Mesothelial cell of epicardium (in vitro differentiated cells): ENCODE measurements around the gene VEGFC. TPM values are rescaled to one million over a fixed set of nuclear protein-coding genes. Genes with fewer than 3 reads are reported as not detected.

Source experiments
- DNase-seq, 2 experiments: peaks; one replicate each; pipeline ENCODE4 v3.0.0; 2021; ENCODE audit warnings: low spot score in 2 of 2; ENCODE audit not compliant: unreplicated experiment in 2 of 2
- H3K27ac Mint-ChIP-seq: 2 replicates; pipeline ENCODE4 v1.8.0; 2021; ENCODE audit warnings: mixed read lengths
- H3K27me3 Mint-ChIP-seq: 2 replicates; pipeline ENCODE4 v1.8.0; 2021; ENCODE audit warnings: low read depth, mixed read lengths
- H3K36me3 Mint-ChIP-seq: 2 replicates; pipeline ENCODE4 v1.8.0; 2021; ENCODE audit warnings: mixed read lengths
- H3K4me1 Mint-ChIP-seq: 2 replicates; pipeline ENCODE4 v1.8.0; 2021; ENCODE audit warnings: mixed read lengths
- H3K4me3 Mint-ChIP-seq: 2 replicates; pipeline ENCODE4 v1.8.0; 2021; ENCODE audit warnings: mild to moderate bottlenecking, moderate library complexity, mixed read lengths
- H3K9me3 Mint-ChIP-seq: 2 replicates; pipeline ENCODE4 v1.8.0; 2021; ENCODE audit warnings: mixed read lengths
- CTCF ChIP-seq: fragments of 200-600 bp; sonication (generic); IDR thresholded peaks from one replicate; pipeline ENCODE4 v1.5.0; 2021; ENCODE audit warnings: antibody characterized with exemption; ENCODE audit not compliant: unreplicated experiment
- total RNA-seq: library from RNA; stranded (reverse); gene quantifications from 3 replicates; pipeline ENCODE4 v1.2.1, GENCODE V29; 2021

Gene VEGFC
- total RNA-seq, 1 donor from 2014 or later: 2.4 TPM

DNA sequence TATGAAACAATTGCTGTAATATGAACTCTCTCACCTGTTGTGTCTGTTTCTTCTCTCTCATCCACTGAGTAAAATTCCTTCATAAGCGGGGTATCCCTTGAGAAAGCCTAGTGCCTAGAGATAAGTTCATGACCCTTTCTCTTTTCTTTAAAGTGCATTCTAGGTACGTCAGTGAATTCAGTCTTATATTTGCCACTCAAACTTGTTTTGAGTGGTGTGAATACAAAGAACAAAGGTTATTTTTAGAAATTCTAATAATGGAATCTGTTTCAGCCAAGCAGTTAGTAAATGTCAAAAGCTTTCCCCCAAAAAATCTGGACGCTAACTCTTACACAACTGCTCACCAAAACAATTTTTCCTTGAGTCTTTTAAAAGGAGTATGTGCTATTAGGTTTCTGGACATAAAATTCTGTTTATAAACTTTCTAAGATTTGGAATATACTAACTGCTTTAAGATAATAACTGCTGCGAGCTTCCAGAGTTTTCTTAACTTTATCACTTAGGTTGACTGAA is 112.0 kb downstream of the VEGFC start:
- H3K4me3 Mint-ChIP-seq: no peak overlapping the region
- H3K4me1 Mint-ChIP-seq: no peaks in the 10 kb centered on the region
- no peaks in the 10 kb centered on the region for H3K27me3 Mint-ChIP-seq
- H3K36me3 Mint-ChIP-seq: no peaks in the 10 kb centered on the region
- TF ChIP-seq CTCF: no peak
- H3K27ac Mint-ChIP-seq: no peak overlapping the region
- no peak for DNase-seq
- H3K9me3 Mint-ChIP-seq: peaks cover 5% of the 10 kb centered on the region

GRCh38 chr4:176676901-176677300 is 115.8 kb downstream of the VEGFC start:
- no peak for DNase-seq
- Mint-ChIP-seq H3K36me3 (no peaks in the 10 kb centered on the region), H3K27me3 (no peaks in the 10 kb centered on the region), H3K4me3 (no peak overlapping the region), H3K9me3 (peaks cover 5% of the 10 kb centered on the region), H3K27ac (no peak overlapping the region), H3K4me1 (peaks cover 2% of the 10 kb centered on the region)
- TF ChIP-seq CTCF: no peak

DNA sequence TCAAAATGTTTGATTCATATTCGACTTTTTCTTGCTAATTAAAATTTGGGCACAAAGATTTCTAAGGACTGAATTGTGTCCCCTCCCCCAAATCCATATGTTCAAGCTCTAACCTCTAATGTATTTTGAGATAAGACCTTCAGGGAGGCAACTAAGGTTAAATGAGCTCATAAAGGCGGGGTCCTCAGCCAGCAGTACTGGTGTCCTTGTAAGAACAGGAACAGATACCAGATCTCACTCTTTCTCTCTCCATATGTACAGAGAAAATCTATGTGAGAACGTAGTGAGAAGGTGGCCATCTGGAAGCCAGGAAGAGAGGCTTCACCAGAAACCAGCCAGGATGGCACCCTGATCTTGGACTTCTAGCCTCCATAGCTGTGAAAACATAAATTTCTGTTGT is 116.9 kb downstream of the VEGFC start:
- H3K4me1 Mint-ChIP-seq: peaks cover 2% of the 10 kb centered on the region
- no peak for TF ChIP-seq CTCF
- no peaks in the 10 kb centered on the region for H3K36me3 Mint-ChIP-seq
- H3K27me3 Mint-ChIP-seq: no peaks in the 10 kb centered on the region
- H3K9me3 Mint-ChIP-seq: peaks cover 5% of the 10 kb centered on the region
- DNase-seq: no peak
- no peak overlapping the region for H3K27ac Mint-ChIP-seq
- no peak overlapping the region for H3K4me3 Mint-ChIP-seq

- no peak overlapping the region for H3K27ac Mint-ChIP-seq
- no peaks in the 10 kb centered on the region for H3K36me3 Mint-ChIP-seq
- H3K9me3 Mint-ChIP-seq: no peaks in the 10 kb centered on the region
- TF ChIP-seq CTCF: no peak
- H3K4me1 Mint-ChIP-seq: peaks cover 2% of the 10 kb centered on the region
- H3K27me3 Mint-ChIP-seq: no peaks in the 10 kb centered on the region
- no peak overlapping the region for H3K4me3 Mint-ChIP-seq
- no peak for DNase-seq
Measured at GRCh38 chr4:176671532-176671931, 121.2 kb downstream of the VEGFC start.

DNA sequence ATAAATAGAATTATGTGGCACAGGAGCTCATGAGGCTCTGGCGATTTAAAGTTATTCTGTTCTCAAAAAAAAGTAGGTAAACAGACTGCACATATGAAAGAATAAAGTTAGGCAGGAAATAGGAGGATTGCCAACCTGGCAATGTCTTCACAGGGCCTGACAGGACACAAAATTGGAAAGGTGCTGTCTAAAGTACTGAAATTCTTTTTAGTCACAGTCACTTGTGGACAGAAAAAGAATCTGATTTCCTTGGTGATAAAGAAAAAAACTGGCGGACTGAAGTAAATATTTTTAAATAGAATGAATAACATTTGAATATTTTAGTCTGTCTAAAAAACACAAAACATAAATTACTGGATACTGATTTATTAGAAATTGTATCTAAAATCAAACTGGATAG is 124.4 kb downstream of the VEGFC start:
- H3K9me3 Mint-ChIP-seq: no peaks in the 10 kb centered on the region
- no peak overlapping the region for H3K27ac Mint-ChIP-seq
- no peak for DNase-seq
- H3K36me3 Mint-ChIP-seq: no peaks in the 10 kb centered on the region
- H3K4me3 Mint-ChIP-seq: no peak overlapping the region
- peaks cover 5% of the 10 kb centered on the region for H3K27me3 Mint-ChIP-seq
- TF ChIP-seq CTCF: no peak
- peaks cover under 1% of the 10 kb centered on the region for H3K4me1 Mint-ChIP-seq

GRCh38 chr4:176664964-176665363 is 127.8 kb downstream of the VEGFC start:
- Mint-ChIP-seq H3K36me3 (no peaks in the 10 kb centered on the region), H3K9me3 (no peaks in the 10 kb centered on the region), H3K27me3 (peaks cover 16% of the 10 kb centered on the region), H3K4me1 (peaks cover 12% of the 10 kb centered on the region), H3K27ac (no peak overlapping the region), H3K4me3 (no peak overlapping the region)
- no peak for DNase-seq
- TF ChIP-seq CTCF: no peak
